T-helper 17 cell (primary cell): ENCODE measurements around the gene FXYD4. TPM values are rescaled to one million over a fixed set of nuclear protein-coding genes. Genes with fewer than 3 reads are reported as not detected.

Source experiments
- total RNA-seq, 4 donors: library from RNA in 2 of 4; stranded (reverse) in 2 of 4; gene quantifications; one replicate each; pipeline ENCODE4 v1.2.3 and lab custom pipeline; 2022 to 2026

The FXYD4 gene
- total RNA-seq, 2 donors from 2014 or later = not detected

Other genes starting within 250 kb of the FXYD4 start
- gene CSGALNACT2, start 233.2 kb upstream of the FXYD4 start, total RNA-seq = 10 to 100 TPM; 38.9 to 51.4 TPM
- gene RASGEF1A, start 104.6 kb upstream of the FXYD4 start, total RNA-seq = 1 to 10 TPM; 3.1 to 3.4 TPM
- gene HNRNPF, start 37.5 kb downstream of the FXYD4 start, total RNA-seq = 100 to 1,000 TPM; 131 to 144 TPM
- 1 to 10 TPM; 7.9 to 8.7 TPM for gene ZNF487, start 65.5 kb downstream of the FXYD4 start, total RNA-seq
- gene ZNF239, start 203.0 kb downstream of the FXYD4 start, total RNA-seq = 1 to 10 TPM in 1 of 2 donors, under 1 TPM in 1; 0.96 to 1.1 TPM
- gene ZNF485, start 234.8 kb downstream of the FXYD4 start, total RNA-seq = 1 to 10 TPM; 2.4 to 2.9 TPM